Stimulated activated CD4-positive, alpha-beta T cell treated with anti-CD3 and anti-CD28 coated beads, Interleukin-4, amount 100 ng/mL, for 24 hours (primary cell): ENCODE results near the gene PEX16.

Experiments used
- DNase-seq: peaks from one replicate; pipeline ENCODE4 v3.0.0-alpha.2; 2020

The PEX16 gene

DNA sequence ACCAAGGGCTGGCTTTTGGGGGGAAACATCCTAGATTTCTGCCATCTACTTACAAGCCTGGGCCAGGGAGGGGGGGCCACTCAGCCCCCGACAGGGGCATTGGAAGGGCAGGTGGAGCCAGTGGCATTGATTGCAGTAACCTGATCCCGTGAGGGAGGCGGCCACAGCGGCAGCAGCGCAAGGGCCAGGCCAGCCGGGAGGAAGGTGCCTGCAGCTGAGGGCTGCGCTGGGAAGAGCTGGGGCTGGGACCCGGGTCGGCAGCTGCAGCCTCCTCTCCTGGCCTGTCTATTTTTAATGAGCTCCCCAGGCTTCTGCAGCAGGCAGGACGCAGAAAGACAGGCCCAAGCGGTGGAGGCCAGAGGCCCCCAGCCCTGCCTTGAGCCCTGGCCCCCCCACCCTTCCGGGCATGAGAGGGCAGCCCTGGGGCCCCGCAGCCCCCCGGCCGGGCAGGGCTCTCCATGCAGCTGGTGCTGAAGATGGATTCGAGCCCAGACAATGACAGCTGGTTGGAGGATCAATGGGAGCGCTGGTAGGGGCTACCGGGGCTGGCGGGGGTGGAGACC, 21.2 kb downstream of the PEX16 start:
- no peak for DNase-seq

DNA sequence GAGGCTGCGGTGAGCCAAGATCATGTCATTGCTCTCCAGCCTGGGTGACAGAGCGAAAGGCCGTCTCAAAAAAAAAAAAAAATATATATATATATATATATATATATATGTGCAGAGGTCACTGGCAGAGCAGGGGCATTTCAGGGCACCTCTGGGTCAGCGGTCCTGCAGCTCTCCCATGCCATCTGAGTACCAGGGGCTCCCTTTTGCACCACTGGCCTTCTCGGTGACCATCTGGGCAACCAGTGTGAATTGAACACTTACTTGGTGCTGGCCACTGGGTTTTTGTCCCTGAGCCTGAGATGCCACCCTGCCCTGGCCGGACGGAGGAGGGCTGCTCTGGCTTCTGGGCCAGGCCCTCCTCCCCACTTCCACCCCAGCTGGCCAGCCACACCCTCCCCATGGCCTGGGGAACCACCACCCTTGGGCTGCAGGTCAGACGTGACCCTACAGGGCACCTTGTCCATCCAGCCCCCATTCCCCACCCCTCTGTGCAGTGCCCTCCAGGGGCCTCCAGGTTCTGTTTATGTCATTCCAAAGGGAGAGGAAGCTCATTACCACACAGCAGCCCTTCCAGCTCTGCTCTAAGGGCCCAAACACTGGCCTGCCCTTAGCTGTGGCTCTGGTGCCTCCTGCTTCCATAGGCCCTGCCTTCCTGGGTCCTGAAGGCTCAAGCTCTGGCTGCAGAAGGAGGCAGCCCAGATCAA, 22.0 kb downstream of the PEX16 start:
- no peak for DNase-seq

DNA sequence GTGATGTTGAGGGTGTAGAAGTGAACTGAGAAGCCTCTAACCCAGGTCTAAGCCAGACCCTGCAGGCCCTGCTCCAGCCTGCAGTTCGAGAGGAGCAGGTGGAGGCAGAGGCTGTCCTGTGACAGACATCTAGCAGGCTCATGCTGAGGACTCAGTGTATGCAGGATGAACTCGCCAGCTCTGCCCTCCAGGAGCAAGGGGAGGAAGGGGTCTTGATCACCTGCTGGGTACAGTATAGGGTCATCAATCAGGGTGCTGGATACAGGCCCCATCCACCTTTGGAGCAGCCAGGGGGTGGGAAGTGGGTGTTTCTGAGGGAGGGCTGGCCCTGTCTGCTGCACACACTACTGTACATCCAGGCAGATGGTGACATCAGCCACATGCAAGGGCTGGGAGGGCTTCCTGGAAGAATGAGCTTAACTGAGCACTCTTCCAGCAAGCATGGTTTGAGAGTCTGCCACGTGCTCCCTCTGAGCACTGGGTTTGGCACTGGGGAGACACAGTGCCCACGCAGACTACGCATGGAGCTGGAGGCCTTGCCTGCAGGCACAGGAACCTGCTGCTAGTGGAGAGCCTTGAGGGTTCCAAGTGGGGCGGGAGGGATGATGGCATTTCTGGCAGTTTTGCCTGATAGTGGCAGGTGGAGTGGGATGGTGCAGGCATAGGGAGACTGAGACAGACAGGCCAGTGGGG, 23.0 kb downstream of the PEX16 start:
- no peak for DNase-seq

DNA sequence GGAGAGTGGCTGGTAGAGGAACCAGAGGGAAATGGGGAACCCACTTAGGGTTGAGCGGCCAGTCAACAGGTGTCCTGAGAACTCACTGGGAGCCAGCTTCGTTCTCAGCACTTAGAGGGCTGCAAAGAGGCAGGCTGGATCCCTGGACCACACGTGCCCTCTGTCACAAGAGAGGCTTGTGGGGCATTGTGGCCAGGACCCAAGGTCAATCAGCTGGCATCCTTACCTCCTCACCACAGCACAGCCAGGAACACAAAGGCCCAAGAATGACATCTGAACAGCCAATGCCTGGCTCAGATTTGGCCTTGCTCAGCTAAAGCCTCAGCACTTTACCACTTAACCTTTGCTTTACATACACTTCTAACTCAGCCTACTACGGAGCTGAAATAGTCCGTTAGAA, 24.8 kb downstream of the PEX16 start:
- DNase-seq, result no peak

DNA sequence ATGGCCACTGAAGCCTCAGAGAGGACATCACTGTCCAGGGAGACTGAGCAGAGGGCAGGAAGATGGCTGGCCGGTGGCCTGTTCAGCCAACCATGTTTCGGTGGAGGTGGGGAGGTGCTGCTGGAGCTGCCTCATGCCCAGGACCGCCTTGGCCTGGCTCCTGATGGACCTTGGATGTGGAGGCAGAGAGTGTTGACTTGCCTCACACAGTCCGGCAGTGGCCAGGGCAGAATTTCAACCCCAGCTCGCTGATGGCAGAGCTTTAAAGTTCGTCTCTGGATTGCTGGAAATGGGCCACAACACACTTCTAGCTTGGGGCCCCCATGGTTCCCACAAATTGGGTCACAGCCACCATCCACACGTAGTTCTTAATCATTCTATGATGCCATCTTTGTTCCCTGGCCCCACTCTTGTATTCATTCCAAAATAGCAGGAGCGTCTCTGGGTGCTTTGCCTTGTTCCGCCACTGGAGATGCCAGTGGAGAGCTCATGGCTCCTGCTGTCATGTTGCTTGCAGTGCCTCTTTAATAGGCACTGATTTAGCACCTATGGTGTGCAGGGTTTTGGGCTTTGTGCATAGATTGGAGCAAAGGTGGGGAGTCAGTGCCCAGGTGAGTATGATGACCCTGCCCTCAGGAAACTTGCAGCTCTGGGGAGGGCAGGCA, 26.7 kb downstream of the PEX16 start:
- no peak for DNase-seq

DNA sequence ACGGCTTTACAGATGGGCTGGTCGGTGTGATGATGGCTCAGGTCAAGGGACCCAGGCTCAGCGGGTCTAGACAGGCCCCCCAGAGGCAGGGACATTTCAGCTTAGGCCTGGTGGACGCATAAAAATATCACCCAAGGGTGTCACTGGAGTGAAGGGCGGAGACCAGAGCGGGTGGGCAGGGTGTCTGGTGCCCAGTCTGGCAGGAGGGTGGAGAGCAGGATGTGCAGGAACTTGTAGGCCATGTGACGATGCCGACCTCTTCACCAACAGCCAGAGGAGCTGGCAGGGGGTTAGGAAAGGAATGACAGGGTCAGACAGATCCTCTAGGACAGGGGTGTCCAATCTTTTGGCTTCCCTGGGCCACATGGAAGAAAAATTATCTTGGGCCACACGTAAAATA, 27.7 kb downstream of the PEX16 start:
- no peak for DNase-seq

DNA sequence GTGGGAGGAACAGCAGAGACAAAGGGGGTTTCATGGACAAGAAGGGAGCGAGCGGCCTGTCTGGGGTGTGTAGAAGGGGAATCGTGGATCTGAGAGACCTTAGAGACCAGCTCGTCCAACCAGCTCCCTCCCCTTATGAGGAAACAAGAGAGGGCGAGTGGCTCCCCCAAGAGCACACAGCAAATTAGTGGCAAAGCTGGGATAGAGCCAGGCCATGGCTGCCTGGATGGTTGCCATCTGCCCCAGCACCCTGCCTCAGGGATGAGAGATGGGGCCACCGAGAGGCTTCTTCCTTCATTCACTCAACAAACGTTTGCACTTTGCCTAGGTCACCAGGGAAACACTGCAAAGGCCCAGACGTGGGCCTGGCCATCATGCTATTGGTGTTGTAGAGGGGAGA, 28.1 kb downstream of the PEX16 start:
- no peak for DNase-seq

DNA sequence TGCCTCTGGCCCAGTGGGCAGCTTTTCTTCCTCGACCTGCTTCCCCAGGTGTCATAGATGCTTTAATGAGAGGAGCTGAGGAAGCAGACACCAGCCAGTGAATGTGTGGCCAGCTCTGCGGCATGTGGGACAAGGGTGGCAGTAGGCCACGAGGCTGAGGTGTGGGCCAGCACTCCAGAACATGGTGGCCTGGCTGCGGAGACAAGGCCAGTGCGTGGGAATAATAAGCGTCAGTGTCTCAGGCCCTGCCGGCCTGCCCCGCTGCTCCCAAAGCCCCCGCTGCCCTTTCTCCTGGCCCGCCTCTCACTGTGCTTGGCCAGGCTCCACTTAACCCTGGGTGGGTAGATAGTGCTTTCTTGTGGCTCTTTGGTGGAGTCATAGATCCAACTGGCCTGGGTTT, 30.1 kb downstream of the PEX16 start:
- DNase-seq, result no peak

DNA sequence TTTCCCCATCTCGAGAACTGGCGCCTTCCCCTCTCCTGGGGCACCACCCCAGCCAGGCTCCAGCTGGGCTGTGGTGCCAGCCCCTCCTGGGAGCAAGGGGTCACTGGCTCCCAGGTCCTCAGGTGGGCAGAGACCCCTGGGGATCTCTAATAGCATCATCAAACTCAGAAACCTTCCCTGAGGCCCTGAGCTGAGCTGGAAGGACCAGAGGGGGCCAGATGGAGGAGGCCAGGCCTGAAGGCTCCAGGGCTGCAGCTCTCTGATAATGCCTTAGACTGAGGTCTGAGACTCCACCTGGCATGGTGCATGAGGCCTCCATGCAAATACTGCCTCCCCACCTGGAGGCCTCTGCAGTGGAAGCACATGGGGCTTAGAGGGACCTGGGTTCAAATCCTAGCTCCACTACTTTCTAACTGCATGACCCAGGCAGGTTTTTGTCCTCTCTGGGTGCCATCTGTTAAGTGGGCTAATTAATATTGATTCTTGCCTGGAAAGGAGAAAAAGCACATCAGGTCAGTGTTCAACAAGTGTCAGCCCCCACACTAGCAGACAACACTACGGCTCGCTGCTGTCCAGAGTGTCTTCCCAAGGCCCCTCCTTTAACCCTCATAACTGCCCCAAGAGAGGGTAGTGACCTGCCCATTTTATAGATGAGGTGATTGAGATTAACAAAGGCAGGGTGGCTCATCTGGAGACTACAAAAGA, 30.7 kb downstream of the PEX16 start:
- no peak for DNase-seq

DNA sequence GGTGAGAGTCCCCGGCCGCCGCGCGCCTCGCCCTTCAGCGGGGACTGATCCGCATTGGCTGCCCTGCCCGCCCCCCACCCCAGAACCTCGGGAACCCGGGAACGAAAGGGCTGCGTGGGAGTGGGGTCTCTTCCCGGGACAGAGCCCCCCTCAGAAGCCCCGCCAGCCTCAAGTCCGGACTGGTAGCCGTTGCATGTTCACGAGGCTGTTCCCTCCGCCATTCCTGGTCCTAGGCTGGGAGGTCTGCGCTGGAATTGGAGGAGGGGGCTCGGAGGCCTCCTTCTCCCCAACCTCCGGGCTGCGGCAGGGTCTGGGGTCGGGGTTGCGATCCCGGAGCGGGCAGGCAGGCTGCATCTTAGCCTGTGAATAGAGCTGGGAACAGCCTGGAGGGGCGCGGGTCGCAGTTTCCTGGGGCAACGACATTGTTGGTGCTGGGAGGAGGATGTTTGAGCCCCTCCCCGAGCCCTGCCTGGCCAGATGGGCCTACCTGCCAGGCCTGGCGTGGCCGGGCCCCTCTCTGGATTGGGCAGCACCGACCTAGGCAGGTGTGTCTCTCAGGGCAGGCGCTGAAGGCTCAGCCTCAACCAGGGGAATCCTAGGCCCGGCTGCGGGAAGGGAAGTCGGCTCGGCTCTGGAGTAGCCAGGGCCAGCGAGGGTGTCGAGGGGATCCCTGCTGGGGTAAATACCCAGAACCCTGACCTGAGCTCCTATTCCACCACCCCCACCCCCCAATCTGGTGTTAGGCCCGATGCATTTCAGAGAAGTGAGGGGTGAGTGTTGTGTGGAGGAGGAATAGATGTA, 31.6 kb downstream of the PEX16 start:
- no peak for DNase-seq

DNA sequence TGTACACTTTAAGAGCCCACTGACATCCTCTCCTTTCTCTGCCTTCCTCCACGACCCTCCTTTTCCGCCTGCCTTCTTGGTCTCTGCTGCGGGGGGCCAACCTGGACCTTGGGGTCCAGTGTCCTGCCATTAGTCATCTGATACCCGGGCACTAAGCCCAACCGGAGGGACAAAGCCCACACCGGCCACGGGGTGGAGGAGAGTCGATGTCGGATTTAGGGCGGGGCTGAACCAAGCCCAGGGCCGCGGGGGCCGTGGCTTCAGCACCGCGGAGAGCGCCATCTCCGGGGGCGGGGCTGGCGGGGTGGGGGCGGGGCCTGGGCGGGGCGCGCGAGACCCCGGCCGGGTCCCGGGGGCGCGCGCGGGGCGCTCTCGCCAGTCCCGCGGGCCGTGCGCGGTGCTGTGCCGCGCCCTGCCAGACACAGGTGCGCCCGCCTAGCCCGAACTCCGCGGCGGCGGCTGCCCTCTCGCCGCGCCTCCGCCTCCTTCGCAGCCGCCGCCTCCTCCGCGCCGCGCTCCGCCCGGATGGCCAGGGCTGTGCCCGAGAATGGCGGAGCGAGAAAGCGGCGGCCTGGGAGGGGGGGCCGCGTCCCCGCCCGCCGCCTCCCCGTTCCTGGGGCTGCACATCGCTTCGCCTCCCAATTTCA, 32.3 kb downstream of the PEX16 start, which contains the start of gene MAPK8IP1:
Gene MAPK8IP1, plus strand, starts transcription at position 378 of the 647 bp plus-strand sequence. Its CDS starts 170 bp downstream, at position 548.
- DNase-seq, result peak; percentile 49

DNA sequence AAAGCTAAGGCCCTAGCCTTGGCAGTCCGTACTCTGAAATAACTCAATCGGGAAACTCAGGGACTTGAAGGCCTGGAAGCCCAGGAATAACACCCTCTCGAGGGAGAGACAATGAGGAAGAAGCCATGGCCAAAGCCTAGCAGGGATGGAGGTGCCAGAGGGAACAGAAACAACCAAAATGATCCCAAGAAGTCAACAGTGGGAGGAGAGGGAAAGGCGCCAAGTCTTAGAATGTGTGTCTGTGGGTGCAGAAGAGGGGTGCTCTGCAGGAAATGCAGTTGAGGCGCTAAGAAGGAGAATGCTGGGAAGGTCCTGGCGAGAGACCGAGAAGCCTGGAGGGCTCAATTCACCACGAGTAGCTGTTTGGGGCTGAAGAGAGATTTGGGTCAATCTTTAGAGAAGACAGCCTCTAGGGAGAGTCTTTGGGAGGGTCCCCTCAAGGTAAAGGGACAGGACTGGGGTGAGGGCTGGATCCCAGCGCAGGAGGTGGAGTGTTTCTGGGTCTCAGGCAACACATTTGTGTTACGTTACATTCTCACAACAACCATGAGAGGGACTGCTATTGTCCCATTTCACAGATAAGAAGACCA, 33.0 kb downstream of the PEX16 start:
- DNase-seq, result no peak

DNA sequence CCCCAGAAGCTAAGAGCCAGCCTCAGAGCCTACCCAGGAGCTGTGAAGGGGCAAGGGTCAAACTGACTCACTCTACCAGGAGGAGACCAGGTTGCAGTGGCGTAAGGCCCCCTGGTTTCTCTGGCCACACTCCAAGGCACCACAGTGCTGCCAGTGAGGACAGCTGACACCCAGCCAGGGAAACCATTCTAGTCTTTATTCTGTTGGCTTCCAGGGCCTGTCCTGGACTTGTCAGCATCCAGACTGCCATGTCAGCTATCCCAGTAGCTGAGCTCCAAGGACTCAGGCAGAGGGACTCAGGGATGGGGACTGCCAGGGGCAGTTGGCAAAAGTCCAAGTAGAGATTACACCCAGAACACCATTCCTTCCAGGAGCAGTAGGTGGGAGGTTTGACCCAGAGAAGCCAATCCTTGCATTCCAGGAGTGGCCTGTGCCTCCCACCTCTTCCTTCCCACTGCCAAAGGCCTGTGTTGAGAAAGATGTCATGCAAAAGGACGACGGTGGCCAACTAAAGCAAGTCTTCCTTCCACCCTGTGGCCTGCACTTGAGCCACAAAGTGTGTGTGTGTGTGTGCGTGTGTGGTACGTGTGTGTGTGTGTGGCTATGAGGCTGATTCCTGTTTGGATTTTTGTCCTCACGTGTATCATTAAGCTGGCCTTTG, 35.8 kb downstream of the PEX16 start:
- DNase-seq, result no peak

DNA sequence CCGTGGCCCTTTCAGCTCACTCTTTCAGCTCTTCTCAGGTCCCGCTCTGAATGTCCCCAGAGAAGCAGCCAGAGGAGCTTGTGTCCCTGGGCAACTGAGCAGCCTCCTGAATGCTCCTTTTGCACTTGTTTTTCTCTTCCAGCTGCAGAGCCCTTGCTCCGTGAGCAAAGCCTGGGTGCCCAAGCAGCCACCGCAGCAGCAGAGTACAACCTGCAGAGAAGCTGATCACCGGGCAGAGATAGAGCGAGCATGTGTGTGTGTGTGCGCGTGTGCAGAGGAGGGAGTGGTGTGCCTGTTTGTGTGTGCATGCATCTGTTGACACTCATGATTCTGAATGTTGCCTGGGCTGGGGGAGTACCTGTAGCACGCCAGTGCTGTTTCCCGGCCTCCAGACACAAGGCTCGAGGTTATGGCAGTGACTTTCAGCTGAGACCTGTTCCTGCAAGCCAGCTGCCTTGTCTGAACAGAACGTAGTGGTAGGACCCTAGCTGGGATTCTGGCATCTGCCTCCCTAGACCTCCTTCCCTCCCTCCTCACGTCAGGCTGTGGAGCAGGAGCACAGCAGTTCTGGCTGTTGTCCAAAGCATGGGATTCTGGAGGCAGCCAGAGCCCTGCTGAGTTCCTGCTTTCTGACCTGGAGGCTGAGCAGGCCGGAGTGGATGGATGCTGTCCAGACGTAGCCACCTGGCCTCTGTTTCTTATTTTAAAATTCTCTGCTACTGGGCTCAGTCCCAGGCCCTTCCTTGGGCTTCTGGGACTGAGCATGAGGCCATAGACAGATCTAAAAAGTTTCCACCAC, 36.7 kb downstream of the PEX16 start:
- DNase-seq, result no peak

DNA sequence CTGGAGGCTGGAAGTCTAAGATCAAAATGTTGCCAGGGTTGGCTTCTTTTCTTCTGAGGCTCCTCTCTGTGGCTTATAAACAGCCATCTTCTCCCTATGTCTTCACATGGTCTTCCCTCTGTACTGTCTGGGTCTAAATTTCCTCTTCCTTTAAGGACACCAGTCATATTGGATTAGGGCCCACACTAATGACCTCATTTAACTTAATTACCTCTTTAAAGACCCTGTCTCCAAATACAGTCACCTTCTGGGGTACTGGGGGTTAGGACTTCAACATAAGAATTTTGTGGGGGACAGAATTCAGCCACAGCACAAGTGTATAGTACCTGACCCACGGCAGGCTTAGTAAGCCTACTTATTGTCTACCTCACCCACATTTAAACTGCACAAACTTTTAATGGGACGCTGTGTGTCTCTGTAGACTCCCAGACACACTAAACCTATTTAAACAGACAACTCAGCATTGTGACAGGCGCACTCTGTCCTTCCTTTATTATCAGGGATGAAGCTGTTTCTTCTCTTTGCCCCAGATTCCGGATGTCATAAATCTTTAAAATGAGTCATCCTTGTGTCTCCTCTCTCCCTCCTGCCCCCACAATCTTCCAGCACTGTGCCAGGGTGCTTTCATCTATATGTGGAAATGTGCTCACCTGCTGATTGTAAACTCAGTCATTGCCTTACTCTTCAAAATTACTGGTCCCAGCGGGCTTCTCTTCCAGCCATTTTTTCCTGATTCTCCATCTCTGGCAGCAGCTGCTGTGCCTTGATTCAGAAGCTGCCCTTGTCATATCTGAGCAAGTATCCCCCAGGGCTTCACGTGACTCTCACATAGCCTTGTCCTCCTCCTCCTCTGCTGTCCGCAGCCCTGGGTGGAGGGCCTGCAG, 37.6 kb downstream of the PEX16 start:
- DNase-seq, result no peak

DNA sequence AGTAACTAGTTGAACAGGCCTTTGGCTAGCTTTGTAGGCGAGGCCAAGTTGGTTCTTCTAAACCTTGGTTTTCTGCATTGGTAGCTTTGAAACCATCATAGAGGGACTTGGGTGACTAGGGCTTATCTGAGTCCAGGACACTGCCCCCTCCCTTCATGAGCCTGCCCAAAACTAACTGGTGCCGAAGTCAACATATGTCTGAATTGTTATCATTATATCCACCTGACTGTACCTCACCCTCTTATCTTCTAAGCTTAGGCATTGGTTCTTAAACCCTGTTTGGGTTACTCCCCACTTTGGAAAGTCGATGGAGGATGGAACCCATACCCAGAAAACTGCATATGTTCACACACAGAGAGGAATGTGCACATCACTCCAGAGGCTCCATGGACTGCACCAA, 39.8 kb downstream of the PEX16 start:
- no peak for DNase-seq

DNA sequence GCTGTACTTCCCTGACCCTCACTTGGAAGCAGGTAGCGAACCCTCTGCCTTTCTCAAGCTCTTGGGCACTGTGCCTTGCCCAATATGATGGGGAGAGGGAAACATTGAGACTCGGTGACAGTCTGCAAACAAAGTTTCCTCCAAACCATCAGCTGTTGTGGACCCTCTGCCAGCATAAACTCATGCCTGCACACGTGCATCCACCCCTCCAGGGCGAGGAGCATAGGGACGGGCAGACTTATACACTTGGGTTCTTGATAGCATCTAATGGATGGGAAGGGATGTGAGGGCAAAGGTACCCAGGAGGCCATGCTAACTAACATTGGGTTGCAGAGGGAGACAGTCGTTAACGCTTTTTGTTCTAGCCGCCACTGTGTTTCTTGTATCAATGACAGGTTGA, 40.5 kb downstream of the PEX16 start:
- DNase-seq, result no peak

DNA sequence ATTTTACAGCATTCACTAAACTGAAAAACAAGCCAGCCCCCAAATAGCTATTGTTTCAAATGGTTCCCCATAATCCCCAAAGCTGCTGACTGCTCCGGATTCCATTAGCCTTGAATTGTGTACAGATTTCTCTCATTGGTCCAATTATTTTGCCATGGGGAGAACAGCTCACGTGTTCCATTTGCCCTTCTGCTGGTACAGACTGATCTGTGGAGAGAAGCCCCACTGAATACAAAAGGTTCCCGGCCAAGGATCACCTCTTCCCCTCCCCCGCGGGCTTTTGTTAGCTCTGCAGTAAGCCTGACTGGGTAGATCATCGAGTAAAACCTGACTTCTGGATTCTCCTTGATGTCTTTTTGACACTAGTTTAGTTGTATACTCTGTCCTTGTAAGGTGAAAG, 41.3 kb downstream of the PEX16 start:
- no peak for DNase-seq
